BE2C (cell line): ENCODE results near the gene ITPRIP.

ENCODE experiments used
- DNase-seq: peaks from one replicate; pipeline ENCODE4 v3.0.0-alpha.2; 2020
- H3K27me3 ChIP-seq: fragments of 250-450 bp; sonication (Bioruptor Pico); 2 replicates; pipeline ENCODE4 v1.5.1; 2020; ENCODE audit warnings: mild to moderate bottlenecking
- H3K36me3 ChIP-seq: fragments of 250-450 bp; sonication (Bioruptor Pico); 2 replicates; pipeline ENCODE4 v1.5.1; 2020; ENCODE audit warnings: mild to moderate bottlenecking
- H3K4me1 ChIP-seq: fragments of 250-450 bp; sonication (Bioruptor Pico); 2 replicates; pipeline ENCODE4 v1.5.1; 2020
- H3K4me3 ChIP-seq: 2 replicates; pipeline ENCODE4 v1.5.1; 2011; ENCODE audit warnings: low read depth, low read length
- H3K9me3 ChIP-seq: fragments of 250-450 bp; sonication (Bioruptor Pico); 2 replicates; pipeline ENCODE4 v1.5.1; 2020
- CTCF ChIP-seq: IDR thresholded peaks from 2 replicates; pipeline ENCODE4 v1.5.1; 2012; ENCODE audit warnings: mild to moderate bottlenecking, low read depth, low read length

Gene ITPRIP

GRCh38 chr10:104260775-104261115 lies 77.5 kb downstream of the ITPRIP start:
- DNase-seq, result no peak
- Histone ChIP-seq H3K27me3 (no peaks in the 10 kb centered on the region), H3K36me3 (peaks cover 55% of the 10 kb centered on the region), H3K9me3 (no peaks in the 10 kb centered on the region), H3K4me3 (no peak overlapping the region), H3K4me1 (no peaks in the 10 kb centered on the region; the same call in 1 of the 2 replicates)
- TF ChIP-seq CTCF, result no peak

GRCh38 chr10:104259999-104260774 lies 78.1 kb downstream of the ITPRIP start:
- H3K27me3 ChIP-seq, result no peaks in the 10 kb centered on the region
- peaks cover 51% of the 10 kb centered on the region for H3K36me3 ChIP-seq

More at GRCh38 chr10:104259999-104260774, 78.1 kb downstream of the ITPRIP start:
- DNase-seq, result no peak
- Histone ChIP-seq H3K9me3 (no peaks in the 10 kb centered on the region), H3K4me1 (no peaks in the 10 kb centered on the region; the same call in 1 of the 2 replicates), H3K4me3 (no peak overlapping the region)
- no peak for TF ChIP-seq CTCF
